ENCODE measurements around the gene ADAMTS8. TPM values are rescaled to one million over a fixed set of nuclear protein-coding genes. Genes with fewer than 3 reads are reported as not detected.

The ADAMTS8 gene
- total RNA-seq, 1 experiment from 2014 or later, result 0.15 TPM

DNA sequence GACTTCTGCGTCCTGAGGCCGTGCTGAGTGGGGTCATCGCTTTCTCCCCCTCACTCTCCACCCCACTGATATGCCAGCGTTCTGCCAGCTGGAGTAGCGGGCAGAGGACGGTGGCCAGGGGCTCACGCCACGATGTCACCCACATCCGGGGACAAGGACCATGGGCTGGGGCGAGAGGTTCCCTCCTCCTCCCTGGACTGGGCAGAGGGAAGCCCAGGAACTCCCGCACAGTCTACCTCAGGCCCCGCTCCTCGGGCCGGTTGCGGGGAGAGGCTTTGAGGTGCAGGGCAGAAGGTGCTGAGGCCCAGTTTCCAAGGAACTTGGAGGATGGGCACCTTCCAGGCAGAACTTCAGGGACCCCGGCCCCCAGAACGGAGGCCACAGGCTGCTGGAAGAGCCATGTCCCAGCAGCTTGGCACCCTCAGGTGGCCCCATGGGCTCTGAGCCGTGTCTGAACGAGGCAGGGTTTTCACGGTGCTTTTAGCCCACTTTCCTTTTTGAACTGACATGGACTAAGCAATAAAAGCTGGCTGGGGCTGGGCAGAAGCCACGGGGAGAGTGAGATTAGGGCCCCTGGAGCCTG is 45.5 kb upstream of the ADAMTS8 start:
- CTCF ChIA-PET, result interaction anchor here (0.6 kb wide), 1 partner anchor 354 kb away, joined by 6 read pairs; no protein-coding TSS in a partner anchor
- TF ChIP-seq SIN3A (IDR thresholded peaks at IDR 0.05; ENCODE audit: borderline replicate concordance, insufficient read depth, low read depth, low read length) (no peak), POLR2AphosphoS5 (IDR thresholded peaks at IDR 0.05; ENCODE audit: low read depth, low read length) (no peak), TCF7L2 (IDR thresholded peaks at IDR 0.05; ENCODE audit: low read depth, low read length) (no peak)
- TF ChIP-seq, protein P1, sequence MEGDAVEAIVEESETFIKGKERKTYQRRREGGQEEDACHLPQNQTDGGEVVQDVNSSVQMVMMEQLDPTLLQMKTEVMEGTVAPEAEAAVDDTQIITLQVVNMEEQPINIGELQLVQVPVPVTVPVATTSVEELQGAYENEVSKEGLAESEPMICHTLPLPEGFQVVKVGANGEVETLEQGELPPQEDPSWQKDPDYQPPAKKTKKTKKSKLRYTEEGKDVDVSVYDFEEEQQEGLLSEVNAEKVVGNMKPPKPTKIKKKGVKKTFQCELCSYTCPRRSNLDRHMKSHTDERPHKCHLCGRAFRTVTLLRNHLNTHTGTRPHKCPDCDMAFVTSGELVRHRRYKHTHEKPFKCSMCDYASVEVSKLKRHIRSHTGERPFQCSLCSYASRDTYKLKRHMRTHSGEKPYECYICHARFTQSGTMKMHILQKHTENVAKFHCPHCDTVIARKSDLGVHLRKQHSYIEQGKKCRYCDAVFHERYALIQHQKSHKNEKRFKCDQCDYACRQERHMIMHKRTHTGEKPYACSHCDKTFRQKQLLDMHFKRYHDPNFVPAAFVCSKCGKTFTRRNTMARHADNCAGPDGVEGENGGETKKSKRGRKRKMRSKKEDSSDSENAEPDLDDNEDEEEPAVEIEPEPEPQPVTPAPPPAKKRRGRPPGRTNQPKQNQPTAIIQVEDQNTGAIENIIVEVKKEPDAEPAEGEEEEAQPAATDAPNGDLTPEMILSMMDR (IDR thresholded peaks at IDR 0.05), result no peak
- TF ChIP-seq, protein P2, sequence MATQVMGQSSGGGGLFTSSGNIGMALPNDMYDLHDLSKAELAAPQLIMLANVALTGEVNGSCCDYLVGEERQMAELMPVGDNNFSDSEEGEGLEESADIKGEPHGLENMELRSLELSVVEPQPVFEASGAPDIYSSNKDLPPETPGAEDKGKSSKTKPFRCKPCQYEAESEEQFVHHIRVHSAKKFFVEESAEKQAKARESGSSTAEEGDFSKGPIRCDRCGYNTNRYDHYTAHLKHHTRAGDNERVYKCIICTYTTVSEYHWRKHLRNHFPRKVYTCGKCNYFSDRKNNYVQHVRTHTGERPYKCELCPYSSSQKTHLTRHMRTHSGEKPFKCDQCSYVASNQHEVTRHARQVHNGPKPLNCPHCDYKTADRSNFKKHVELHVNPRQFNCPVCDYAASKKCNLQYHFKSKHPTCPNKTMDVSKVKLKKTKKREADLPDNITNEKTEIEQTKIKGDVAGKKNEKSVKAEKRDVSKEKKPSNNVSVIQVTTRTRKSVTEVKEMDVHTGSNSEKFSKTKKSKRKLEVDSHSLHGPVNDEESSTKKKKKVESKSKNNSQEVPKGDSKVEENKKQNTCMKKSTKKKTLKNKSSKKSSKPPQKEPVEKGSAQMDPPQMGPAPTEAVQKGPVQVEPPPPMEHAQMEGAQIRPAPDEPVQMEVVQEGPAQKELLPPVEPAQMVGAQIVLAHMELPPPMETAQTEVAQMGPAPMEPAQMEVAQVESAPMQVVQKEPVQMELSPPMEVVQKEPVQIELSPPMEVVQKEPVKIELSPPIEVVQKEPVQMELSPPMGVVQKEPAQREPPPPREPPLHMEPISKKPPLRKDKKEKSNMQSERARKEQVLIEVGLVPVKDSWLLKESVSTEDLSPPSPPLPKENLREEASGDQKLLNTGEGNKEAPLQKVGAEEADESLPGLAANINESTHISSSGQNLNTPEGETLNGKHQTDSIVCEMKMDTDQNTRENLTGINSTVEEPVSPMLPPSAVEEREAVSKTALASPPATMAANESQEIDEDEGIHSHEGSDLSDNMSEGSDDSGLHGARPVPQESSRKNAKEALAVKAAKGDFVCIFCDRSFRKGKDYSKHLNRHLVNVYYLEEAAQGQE (IDR thresholded peaks at IDR 0.05; ENCODE audit: insufficient read depth in 1 of 2, low read depth in 2 of 2, low read length in 1 of 2), result no peak
- Histone ChIP-seq H3K27me3 (ENCODE audit: control insufficient read depth, insufficient read depth, low read length) (no peaks in the 10 kb centered on the region), H3K4me3 (ENCODE audit: low read depth in 2 of 2, low read length in 2 of 2) (no peak overlapping the region), H3K4me1 (ENCODE audit: control insufficient read depth, insufficient read depth, low read length) (peaks cover 19% of the 10 kb centered on the region), H3K9me3 (ENCODE audit: control insufficient read depth, insufficient read depth, low read depth, low read length) (no peaks in the 10 kb centered on the region), H3K36me3 (ENCODE audit: control insufficient read depth, insufficient read depth, low read length) (no peaks in the 10 kb centered on the region; the same call in none of the 2 replicates), H3K27ac (ENCODE audit: low read length) (no peak overlapping the region)
- POLR2A ChIA-PET, result no interaction called here
- in situ Hi-C loops (cut with HindIII; ENCODE audit: low pct_unique_long_range_greater_than_20kb, low sequenced_read_pairs), result no loop called here
- DNase-seq (ENCODE audit: low read depth, low spot score) (no peak), ATAC-seq (no peak)
- intact Hi-C loops (cut with micrococcal nuclease; ENCODE audit: unreplicated experiment), result no loop called here
- no TSS peak for BruUV-seq (replicated peaks)

DNA sequence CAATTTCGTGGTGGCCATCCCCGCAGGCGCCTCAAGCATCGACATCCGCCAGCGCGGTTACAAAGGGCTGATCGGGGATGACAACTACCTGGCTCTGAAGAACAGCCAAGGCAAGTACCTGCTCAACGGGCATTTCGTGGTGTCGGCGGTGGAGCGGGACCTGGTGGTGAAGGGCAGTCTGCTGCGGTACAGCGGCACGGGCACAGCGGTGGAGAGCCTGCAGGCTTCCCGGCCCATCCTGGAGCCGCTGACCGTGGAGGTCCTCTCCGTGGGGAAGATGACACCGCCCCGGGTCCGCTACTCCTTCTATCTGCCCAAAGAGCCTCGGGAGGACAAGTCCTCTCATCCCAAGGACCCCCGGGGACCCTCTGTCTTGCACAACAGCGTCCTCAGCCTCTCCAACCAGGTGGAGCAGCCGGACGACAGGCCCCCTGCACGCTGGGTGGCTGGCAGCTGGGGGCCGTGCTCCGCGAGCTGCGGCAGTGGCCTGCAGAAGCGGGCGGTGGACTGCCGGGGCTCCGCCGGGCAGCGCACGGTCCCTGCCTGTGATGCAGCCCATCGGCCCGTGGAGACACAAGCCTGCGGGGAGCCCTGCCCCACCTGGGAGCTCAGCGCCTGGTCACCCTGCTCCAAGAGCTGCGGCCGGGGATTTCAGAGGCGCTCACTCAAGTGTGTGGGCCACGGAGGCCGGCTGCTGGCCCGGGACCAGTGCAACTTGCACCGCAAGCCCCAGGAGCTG is 44.8 kb upstream of the ADAMTS8 start:
- ChIA-PET POLR2A (interaction anchor here (0.6 kb wide), 1 partner anchor 315 kb away, joined by 7 read pairs; no protein-coding TSS in a partner anchor), CTCF (interaction anchor here (0.6 kb wide), 1 partner anchor 354 kb away, joined by 6 read pairs; no protein-coding TSS in a partner anchor)
- Histone ChIP-seq H3K4me3 (ENCODE audit: low read depth in 2 of 2, low read length in 2 of 2) (no peak overlapping the region), H3K27ac (ENCODE audit: low read length) (no peak overlapping the region), H3K27me3 (ENCODE audit: control insufficient read depth, insufficient read depth, low read length) (no peaks in the 10 kb centered on the region), H3K36me3 (ENCODE audit: control insufficient read depth, insufficient read depth, low read length) (no peaks in the 10 kb centered on the region; the same call in none of the 2 replicates), H3K9me3 (ENCODE audit: control insufficient read depth, insufficient read depth, low read depth, low read length) (no peaks in the 10 kb centered on the region), H3K4me1 (ENCODE audit: control insufficient read depth, insufficient read depth, low read length) (peaks cover 12% of the 10 kb centered on the region)
- TF ChIP-seq SIN3A (IDR thresholded peaks at IDR 0.05; ENCODE audit: borderline replicate concordance, insufficient read depth, low read depth, low read length), result no peak
- TF ChIP-seq POLR2AphosphoS5 (IDR thresholded peaks at IDR 0.05; ENCODE audit: low read depth, low read length), result no peak
- TF ChIP-seq, protein P1 (IDR thresholded peaks at IDR 0.05), result no peak
- no peak for TF ChIP-seq TCF7L2 (IDR thresholded peaks at IDR 0.05; ENCODE audit: low read depth, low read length)
- TF ChIP-seq, protein P2 (IDR thresholded peaks at IDR 0.05; ENCODE audit: insufficient read depth in 1 of 2, low read depth in 2 of 2, low read length in 1 of 2), result no peak
- BruUV-seq (replicated peaks), result no TSS peak
- ATAC-seq (no peak), DNase-seq (ENCODE audit: low read depth, low spot score) (no peak)
- intact Hi-C loops (cut with micrococcal nuclease; ENCODE audit: unreplicated experiment), result no loop called here
- in situ Hi-C loops (cut with HindIII; ENCODE audit: low pct_unique_long_range_greater_than_20kb, low sequenced_read_pairs), result no loop called here
